HG02763 (cell line): ENCODE measurements around the gene THPO.

Experiments
- ATAC-seq: cut with Tn5 transposase; IDR thresholded peaks from one replicate; pipeline ENCODE4 v1.9.1; 2021; ENCODE audit warnings: mild to moderate bottlenecking, moderate library complexity; ENCODE audit not compliant: unreplicated experiment

The THPO gene

GRCh38 chr3:184377882-184378445, at the start of gene THPO:
THPO (minus strand) TSS chr3:184378207; CDS start chr3:184376259, 1,948 bp downstream.
- ATAC-seq: no peak

GRCh38 chr3:184426691-184427141, 48.7 kb upstream of the THPO start:
- ATAC-seq: no peak

GRCh38 chr3:184423561-184423960, 45.6 kb upstream of the THPO start:
- ATAC-seq: no peak

- ATAC-seq: no peak
These were observed 41.2 kb upstream of the THPO start for GRCh38 chr3:184419171-184419570.

- peak; percentile 71 for ATAC-seq
These were observed 39.8 kb upstream of the THPO start for GRCh38 chr3:184417619-184418327.

- ATAC-seq: no peak
These were observed 37.1 kb upstream of the THPO start for GRCh38 chr3:184415203-184415490.

GRCh38 chr3:184414418-184415202, 36.6 kb upstream of the THPO start:
- no peak for ATAC-seq

- ATAC-seq: no peak
These were observed 32.0 kb upstream of the THPO start for GRCh38 chr3:184409946-184410500.

GRCh38 chr3:184409331-184409926, 31.4 kb upstream of the THPO start:
- ATAC-seq: no peak

- no peak for ATAC-seq
These were observed 27.3 kb upstream of the THPO start for GRCh38 chr3:184405075-184406030.

GRCh38 chr3:184399410-184399809, 21.4 kb upstream of the THPO start:
- ATAC-seq: no peak

GRCh38 chr3:184395320-184395660, 17.3 kb upstream of the THPO start:
- no peak for ATAC-seq

GRCh38 chr3:184391266-184391665, 13.3 kb upstream of the THPO start:
- no peak for ATAC-seq

- no peak for ATAC-seq
These were observed 12.0 kb upstream of the THPO start for GRCh38 chr3:184389935-184390528.

- no peak for ATAC-seq
These were observed 11.4 kb upstream of the THPO start for GRCh38 chr3:184389384-184389783.

GRCh38 chr3:184388936-184389230, 10.9 kb upstream of the THPO start:
- no peak for ATAC-seq

GRCh38 chr3:184388164-184388935, 10.3 kb upstream of the THPO start:
- no peak for ATAC-seq

GRCh38 chr3:184387174-184387714, 9.2 kb upstream of the THPO start:
- ATAC-seq: no peak
